Left lung (tissue), 10 donors: ENCODE measurements around the gene ARHGEF26. TPM values are rescaled to one million over a fixed set of nuclear protein-coding genes. Genes with fewer than 3 reads are reported as not detected.

Experiments
- ATAC-seq: fragments of 200-7000 bp; cut with Tn5 transposase; one replicate; pipeline ENCODE4 v1.9.1; 2020; ENCODE audit warnings: moderate library complexity
- DNase-seq, 4 donors: peaks; one replicate each; pipeline ENCODE4 v3.0.0-alpha.2; 2013 to 2020
- H3K27ac ChIP-seq, 2 donors: fragments of 200-600 bp; sonication (generic) in 1 of 2; one replicate each; pipeline versions ENCODE4 v1.5.0 to v1.8.0; 2020 to 2021
- H3K27me3 ChIP-seq, 2 donors: fragments of 200-600 bp; sonication (generic) in 1 of 2; one replicate each; pipeline versions ENCODE4 v1.5.0 to v1.8.0; 2020 to 2021
- H3K36me3 ChIP-seq, 2 donors: fragments of 200-600 bp; sonication (generic) in 1 of 2; one replicate each; pipeline versions ENCODE4 v1.5.0 to v1.8.0; 2020 to 2021
- H3K4me1 ChIP-seq, 2 donors: fragments of 200-600 bp; one replicate each; pipeline ENCODE4 v1.8.0; 2021
- H3K4me3 ChIP-seq, 2 donors: fragments of 200-600 bp; sonication (generic) in 1 of 2; one replicate each; pipeline versions ENCODE4 v1.5.0 to v1.8.0; 2020 to 2021; ENCODE audit warnings: mild to moderate bottlenecking in 1 of 2
- H3K9me3 ChIP-seq, 2 donors: fragments of 200-600 bp; sonication (generic) in 1 of 2; one replicate each; pipeline versions ENCODE4 v1.5.0 to v1.8.0; 2020 to 2021
- CTCF ChIP-seq, 2 donors: fragments of 200-600 bp; sonication (generic) in 1 of 2; IDR thresholded peaks; one replicate each; pipeline versions ENCODE4 v1.5.0 to v1.8.0; 2021; ENCODE audit warnings: antibody characterized with exemption in 2 of 2
- intact Hi-C, 2 donors: fragments of 100-400 bp; cut with DNase I; formaldehyde crosslinking; loops; one replicate each; pipeline versions ENCODE4 v1.11.2 to v1.14.2; 2022
- polyA plus RNA-seq, 6 donors: library from polyadenylated mRNA; unstranded; fragments of 120-200 nt; gene quantifications; one replicate each; pipeline ENCODE4 v1.2.1, GENCODE V29; 2013; ENCODE audit not compliant: insufficient read length in 6 of 6
- total RNA-seq, 2 donors: library from RNA; stranded (reverse); fragmentation: NEBNext Ultra II Directional; extraction: Animal tissue kit (Norgen Biotek cat#: 25700); gene quantifications; one replicate each; pipeline ENCODE4 v1.2.1, GENCODE V29; 2021
- donor health status: DM: no; HTN: yes; CAD: no.
- donor health status: DM: no; HTN: no; CAD: no.

ARHGEF26 gene
- total and polyA plus RNA-seq, 8 donors, result 25.2 to 58.8 (median 30.0) TPM

GRCh38 chr3:154102225-154102624 is 19.0 kb upstream of the ARHGEF26 start:
- H3K4me1 ChIP-seq, result no peaks in the 10 kb centered on the region
- H3K4me3 ChIP-seq, result no peak overlapping the region
- DNase-seq (no peak), ATAC-seq (no peak)
- TF ChIP-seq CTCF (IDR thresholded peaks at IDR 0.05), result no peak
- no peaks in the 10 kb centered on the region for H3K27me3 ChIP-seq
- no peaks in the 10 kb centered on the region for H3K36me3 ChIP-seq
- intact Hi-C loops, result no loop called here
- no peaks in the 10 kb centered on the region for H3K9me3 ChIP-seq
- H3K27ac ChIP-seq, result no peak overlapping the region

- Histone ChIP-seq H3K4me3 (no peak overlapping the region), H3K27me3 (no peaks in the 10 kb centered on the region), H3K27ac (peak overlapping the region in 1 of 2 donors; percentile 48), H3K9me3 (no peaks in the 10 kb centered on the region), H3K36me3 (no peaks in the 10 kb centered on the region), H3K4me1 (no peaks in the 10 kb centered on the region)
- DNase-seq (peak in 2 of 4 donors; percentile 48 to 72), ATAC-seq (peak; percentile 98)
- TF ChIP-seq CTCF (IDR thresholded peaks at IDR 0.05), result no peak
- intact Hi-C loops, result no loop called here
Measured at GRCh38 chr3:154105218-154105975, 15.8 kb upstream of the ARHGEF26 start.

- no peaks in the 10 kb centered on the region for H3K4me1 ChIP-seq
- no peaks in the 10 kb centered on the region for H3K36me3 ChIP-seq
- H3K27ac ChIP-seq, result no peak overlapping the region
- DNase-seq (no peak), ATAC-seq (no peak)
- no peaks in the 10 kb centered on the region for H3K27me3 ChIP-seq
- no peaks in the 10 kb centered on the region for H3K9me3 ChIP-seq
- no peak overlapping the region for H3K4me3 ChIP-seq
- no peak for TF ChIP-seq CTCF (IDR thresholded peaks at IDR 0.05)
- intact Hi-C loops, result no loop called here
Measured at GRCh38 chr3:154111365-154111935, 9.7 kb upstream of the ARHGEF26 start.

- Histone ChIP-seq H3K27ac (no peak overlapping the region), H3K36me3 (no peaks in the 10 kb centered on the region), H3K4me3 (no peak overlapping the region), H3K27me3 (no peaks in the 10 kb centered on the region), H3K4me1 (no peaks in the 10 kb centered on the region), H3K9me3 (no peaks in the 10 kb centered on the region)
- DNase-seq (no peak), ATAC-seq (peak; percentile 77)
- TF ChIP-seq CTCF (IDR thresholded peaks at IDR 0.05), result no peak
- intact Hi-C loops, result no loop called here
Measured at GRCh38 chr3:154112146-154112852, 8.9 kb upstream of the ARHGEF26 start.

- Histone ChIP-seq H3K9me3 (no peaks in the 10 kb centered on the region), H3K4me3 (no peak overlapping the region), H3K27me3 (no peaks in the 10 kb centered on the region), H3K27ac (no peak overlapping the region), H3K4me1 (no peaks in the 10 kb centered on the region), H3K36me3 (no peaks in the 10 kb centered on the region)
- no peak for TF ChIP-seq CTCF (IDR thresholded peaks at IDR 0.05)
- intact Hi-C loops, result no loop called here
- peak; percentile 45 for ATAC-seq
- no peak for DNase-seq
Measured at GRCh38 chr3:154113609-154114008, 7.6 kb upstream of the ARHGEF26 start.
